ENCODE results near the gene IL36A.

IL36A gene

GRCh38 chr2:113009622-113010021 is 4.4 kb downstream of the IL36A start:
- DNase-seq = no peak

- DNase-seq = no peak
Measured at GRCh38 chr2:113010088-113010487, 4.8 kb downstream of the IL36A start.

- DNase-seq = no peak
Measured at GRCh38 chr2:113011108-113011507, 5.8 kb downstream of the IL36A start.

DNA sequence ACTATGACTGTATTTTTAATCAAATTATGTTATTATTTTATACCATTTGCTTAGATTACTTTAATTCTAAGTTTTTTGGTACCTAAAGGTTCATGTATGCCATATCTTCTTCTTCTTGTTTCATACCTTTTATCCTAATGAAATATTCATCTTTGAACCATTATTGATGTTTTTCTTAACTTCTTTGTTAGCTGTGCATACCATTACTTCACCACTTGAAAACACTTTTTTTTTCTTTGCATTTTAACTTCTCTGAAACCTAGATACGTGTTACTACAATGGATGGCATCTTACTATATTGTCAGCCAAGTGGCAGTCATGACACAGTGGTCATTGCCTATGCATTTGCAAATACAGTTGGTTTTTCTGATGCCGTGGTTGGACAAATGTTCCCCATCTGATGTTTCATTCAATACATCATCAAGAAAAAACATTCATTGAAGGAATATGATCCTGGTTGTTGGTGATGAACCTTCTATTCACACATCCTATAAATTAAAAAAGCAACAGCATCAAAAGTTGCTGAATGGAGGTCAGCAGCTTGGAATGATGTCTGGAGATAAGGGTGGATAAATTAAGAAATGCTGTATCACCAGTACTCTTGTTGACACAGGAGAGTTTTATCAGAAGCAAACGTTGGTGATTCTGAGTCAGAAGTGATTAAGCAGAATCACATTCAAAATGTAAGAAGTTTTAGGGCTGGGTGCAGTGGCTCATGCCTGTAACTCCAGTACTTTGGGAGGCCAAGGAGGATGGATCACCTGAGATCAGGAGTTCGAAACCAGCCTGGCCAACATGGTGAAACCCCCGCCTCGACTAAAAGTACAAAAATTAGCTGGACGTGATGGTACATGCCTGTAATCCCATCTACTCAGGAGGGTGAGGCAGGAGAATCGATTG is 7.4 kb downstream of the IL36A start:
- no peak for DNase-seq

DNA sequence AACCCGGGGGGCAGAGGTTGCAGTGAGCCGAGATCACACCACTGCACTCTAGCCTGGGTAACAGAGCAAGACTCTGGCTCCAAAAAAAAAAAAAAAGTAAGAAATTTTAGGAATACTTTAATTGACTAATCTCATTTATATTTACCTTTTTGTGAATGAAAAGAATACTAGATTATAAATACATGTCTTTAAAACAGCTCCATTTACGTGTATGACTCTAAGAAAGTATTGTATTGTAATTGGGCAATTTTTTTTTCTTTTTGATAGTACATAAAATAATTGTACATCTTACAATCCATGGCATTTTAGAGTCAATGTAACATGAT is 8.0 kb downstream of the IL36A start:
- DNase-seq = no peak

DNA sequence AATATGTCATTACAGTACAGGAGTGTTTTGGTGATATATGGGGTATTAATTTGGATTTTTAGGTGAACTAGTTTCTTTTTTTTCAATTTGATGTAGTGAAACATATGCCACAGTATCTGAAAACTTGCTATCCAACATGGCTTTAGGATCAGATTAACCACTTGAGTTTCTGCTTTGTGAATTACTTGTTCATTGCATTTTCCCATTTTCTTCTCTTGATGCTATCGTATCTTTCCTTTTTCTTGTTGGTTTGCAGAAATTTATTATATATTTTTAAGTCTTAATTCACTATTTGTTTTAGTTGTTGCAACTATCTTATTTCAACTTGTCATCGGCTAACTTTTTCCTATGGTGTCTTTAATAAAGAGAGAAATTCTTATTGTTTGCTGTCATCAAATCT is 8.8 kb downstream of the IL36A start:
- DNase-seq = no peak

- no peak for DNase-seq
Measured at GRCh38 chr2:113015042-113015441, 9.8 kb downstream of the IL36A start.

- DNase-seq = no peak
Measured at GRCh38 chr2:113015655-113016054, 10.4 kb downstream of the IL36A start.

GRCh38 chr2:113018509-113018908 is 13.2 kb downstream of the IL36A start:
- DNase-seq = no peak

- no peak for DNase-seq
Measured at GRCh38 chr2:113021312-113021711, 16.1 kb downstream of the IL36A start.

DNA sequence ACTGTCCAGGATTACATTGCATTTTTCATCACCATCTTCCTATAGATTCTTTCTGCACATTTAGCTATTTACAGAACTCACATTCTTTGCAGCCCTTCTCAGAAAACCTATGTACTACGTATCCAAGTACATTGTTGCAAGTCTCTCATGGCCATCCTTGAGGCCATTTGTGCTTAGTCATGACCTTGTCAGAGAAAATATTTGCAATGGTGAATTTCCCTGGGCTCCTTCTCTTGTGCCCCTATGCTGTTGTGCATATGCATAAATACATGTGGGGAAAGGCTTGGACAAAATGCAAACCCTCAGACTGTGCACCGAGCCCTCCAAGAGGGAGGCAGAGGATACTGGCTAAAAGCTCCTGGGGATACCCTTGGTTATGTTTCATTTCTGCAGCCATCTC is 19.5 kb downstream of the IL36A start:
- no peak for DNase-seq

DNA sequence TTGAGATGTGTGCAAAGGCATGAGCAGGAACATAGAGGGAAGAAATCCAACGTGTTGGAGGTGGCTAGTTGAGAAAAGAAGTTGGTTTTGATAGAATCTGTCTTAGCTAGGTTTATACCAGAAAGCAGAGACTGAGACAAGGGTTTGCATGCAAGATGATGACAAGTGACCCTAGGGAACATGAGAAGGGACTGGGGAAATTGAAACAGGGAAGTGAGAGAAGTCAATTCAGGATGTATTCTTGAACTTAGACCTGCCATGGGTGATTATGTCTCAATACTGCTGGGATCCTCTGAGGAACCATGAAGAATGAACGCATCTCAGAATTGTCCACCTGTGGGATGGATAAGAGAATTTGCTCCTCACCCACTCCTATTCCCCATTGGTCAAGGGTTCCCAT is 20.5 kb downstream of the IL36A start:
- DNase-seq = no peak

GRCh38 chr2:113027691-113028090 is 22.4 kb downstream of the IL36A start:
- DNase-seq = no peak

DNA sequence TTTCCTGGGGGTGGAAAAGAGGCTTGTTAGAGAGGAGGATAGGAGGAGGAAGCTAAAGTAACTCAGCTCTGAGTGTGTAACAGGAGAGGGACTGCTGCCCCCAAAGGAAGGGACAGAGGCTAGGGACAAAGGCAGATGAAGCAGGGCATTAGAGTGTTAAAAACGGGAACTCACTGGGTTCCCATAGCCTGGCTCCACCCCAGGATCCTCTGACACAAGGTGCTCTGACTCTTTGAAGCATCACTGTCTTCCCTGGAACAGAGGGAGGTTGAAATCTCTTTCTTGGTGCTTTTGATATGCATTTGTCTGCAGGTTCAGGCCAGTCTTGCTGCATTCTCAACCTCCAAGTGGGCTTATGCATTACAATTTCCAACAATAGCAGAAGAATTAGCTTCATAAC is 22.9 kb downstream of the IL36A start:
- peak in 1 of 2 experiments; percentile 8 for DNase-seq

DNA sequence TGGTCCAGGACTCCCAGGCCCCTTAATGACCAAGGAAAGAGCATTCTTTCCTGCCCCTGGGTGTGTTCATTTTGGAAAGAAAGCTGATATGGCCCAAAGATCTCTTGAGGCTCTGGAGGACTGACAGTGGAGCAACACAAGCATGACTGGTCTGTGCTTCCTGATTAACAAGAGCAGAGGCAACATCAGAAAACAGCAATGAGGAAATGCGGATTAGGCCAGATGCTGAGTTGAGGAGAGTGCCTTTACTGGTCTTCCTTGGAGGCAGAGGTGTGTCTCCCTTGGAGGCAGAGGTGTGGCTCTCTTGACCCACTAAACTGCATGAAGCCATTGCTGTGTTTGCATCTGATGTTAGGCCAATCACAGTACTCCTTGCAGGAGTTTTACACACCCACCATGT is 27.5 kb downstream of the IL36A start:
- no peak for DNase-seq

DNA sequence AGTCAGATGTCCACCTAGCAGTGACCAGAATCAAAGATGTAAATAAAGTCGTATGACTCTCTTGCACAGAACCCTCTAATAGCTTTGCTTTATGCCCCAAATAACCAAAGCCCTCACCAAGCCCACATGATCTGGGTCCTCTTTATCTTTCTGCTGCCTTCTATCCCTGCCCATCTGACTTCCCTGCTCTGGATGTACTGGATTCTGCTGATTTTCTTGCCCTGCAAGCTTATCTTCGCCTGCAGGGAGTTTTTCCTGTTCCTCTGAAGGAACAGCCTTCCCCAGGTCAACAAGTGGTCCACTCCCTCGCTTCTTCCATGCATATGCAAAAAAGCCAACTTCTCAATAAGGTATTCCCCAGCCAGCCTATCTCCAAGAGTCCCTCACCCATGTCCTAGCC is 28.8 kb downstream of the IL36A start:
- no peak for DNase-seq

- no peak for DNase-seq
Measured at GRCh38 chr2:113036763-113037162, 31.5 kb downstream of the IL36A start.

DNA sequence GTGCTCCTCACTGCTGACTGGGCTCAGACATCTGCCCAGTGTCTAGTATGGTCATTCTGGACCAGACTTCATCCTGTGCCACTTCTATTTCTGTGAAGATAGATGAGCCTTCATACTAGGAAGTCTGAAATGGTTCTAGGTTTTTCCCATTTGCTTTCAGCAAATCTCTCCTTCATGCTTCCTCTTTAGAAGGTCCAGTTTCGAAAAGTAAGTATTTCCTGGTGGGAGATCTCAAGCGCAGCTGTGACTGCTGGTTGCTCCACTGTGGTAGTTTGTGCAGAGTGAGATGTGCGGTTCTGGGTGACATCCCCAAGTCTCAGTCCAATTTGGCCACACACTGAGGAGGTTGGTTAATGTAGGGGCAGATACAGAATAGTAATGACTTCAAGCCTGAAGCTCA is 33.0 kb downstream of the IL36A start:
- DNase-seq = no peak

DNA sequence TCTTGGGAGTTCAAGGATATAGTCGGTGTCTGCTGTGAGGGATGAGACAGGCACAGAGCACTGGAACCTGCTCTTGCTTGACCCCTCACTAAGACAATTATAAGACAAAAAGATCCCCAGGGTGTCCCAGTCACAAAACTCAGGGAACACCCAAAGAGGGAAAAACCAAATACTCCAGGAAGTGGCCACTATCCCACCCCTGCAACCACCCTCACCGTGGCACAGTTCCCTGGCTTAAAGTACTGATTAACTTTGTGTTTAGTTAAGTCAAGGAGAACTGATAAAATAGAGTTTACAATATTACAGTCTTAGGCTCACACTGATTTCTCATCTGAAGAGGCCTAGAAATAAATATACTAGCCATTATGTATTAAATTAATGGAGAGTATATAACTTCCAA is 33.9 kb downstream of the IL36A start:
- DNase-seq = no peak

DNA sequence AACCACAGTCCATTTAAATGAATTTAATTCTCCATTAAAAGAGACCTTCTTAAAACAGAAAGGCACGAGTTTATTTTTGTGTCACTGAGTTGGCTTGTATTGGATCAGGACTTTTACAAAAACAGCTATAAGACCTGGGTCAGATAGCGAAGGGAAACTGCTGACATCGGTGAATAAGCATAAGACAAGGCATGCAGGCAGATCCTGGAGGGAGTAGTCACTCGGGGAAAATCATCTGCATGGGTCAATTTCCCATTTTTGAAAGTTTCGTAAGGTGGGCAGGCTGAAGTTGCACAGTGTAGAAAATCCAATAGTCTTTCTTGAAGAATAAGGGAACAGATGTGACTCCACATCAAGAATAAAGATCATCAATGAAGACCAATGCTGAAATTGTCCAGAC is 34.5 kb downstream of the IL36A start:
- no peak for DNase-seq

GRCh38 chr2:113041871-113042270 is 36.6 kb downstream of the IL36A start:
- no peak for DNase-seq

GRCh38 chr2:113046465-113046864 is 41.2 kb downstream of the IL36A start:
- DNase-seq = no peak

DNA sequence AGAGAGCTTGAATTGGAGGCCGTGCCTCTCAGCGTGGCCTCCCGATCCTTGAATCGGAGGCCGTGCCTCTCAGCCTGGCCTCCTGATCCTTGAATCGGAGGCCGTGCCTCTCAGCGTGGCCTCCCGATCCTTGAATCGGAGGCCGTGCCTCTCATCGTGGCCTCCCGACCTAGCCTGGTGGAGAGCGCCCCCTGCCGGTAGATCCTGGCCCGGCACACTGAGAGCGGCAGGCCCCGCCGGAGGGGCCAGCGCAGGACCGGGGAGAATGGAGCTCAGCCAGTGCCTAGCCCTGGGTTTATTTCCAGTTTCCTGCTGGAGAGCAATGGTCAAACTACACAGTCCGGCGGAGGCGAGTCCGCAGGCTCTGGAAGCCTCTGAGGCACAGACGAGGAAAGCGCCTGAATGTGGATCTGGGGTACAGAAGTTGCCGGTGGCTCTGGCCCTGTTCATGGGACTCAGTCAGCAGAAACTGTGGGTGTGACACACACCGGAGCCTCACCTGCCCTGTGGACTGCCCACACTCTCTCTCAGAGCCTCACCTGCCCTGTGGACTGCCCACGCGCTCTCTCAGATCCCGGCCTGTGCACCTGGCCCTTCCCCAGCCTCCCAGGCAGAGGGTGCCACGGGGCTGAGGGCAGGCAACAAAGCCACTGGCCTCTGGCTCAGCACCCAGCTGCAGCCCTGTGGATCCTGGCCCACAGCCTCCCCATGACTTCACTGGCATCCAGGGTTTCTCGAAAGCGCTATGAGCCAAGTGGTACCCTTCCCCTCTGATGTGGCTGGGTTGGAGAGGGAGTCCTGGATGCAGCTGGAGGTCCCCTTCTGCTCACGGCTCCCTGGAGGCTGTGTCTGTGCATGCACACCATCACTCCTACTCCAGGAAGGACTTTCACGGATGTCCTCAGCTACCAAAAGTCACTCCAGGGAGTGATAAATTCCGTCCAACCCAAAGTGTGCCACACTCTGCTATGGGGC is 45.9 kb downstream of the IL36A start:
- no peak for DNase-seq

DNA sequence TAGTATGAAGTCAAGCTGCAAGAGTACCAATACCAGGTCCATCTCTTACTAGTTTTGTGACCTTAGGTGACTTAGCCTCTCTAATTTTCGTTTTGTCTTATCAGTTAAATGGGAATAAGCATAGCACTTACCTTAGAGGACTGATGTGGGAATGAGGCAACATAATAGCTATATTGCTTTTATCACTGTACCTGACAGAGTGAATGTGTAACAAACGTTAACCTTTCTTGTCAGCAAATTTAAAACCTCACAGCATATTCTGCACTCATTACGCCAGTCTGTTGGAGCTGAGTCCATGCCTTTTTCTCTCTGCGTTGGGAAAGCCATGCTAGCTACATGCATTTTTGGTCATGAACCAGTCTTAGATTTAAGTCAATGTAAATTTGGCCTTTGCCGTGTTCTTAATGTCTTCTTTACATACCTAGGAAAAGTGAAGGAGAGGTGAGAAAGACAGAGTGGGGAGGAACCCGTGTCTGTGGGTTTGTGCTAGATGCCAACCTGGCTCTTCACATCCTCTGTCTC is 47.2 kb downstream of the IL36A start, which contains the start of gene IL36B:
TSS of gene IL36B (minus strand) at position 472 of the 522 bp plus-strand sequence.
- no peak for DNase-seq
